ENCODE data around the gene CEBPA. TPM values are rescaled to one million over a fixed set of nuclear protein-coding genes. Genes with fewer than 3 reads are reported as not detected.

The CEBPA gene
- total and polyA plus RNA-seq, 4 donors = 32.9 to 112 (median 82.7) TPM

GRCh38 chr19:33293255-33294057 lies 8.9 kb downstream of the CEBPA start:
- Histone ChIP-seq H3K9me3 (ENCODE audit: control insufficient read depth in 4 of 4, low read length in 3 of 4) (no peaks in the 10 kb centered on the region), H3K36me3 (ENCODE audit: control insufficient read depth in 4 of 4, insufficient read depth in 3 of 4, low read depth in 1 of 4, low read length in 3 of 4) (no peaks in the 10 kb centered on the region), H3K9ac (ENCODE audit: low read depth in 1 of 2, low read length in 2 of 2) (peak overlapping the region; percentile 64 to 93), H3K27ac (ENCODE audit: low read depth in 1 of 2, low read length in 2 of 2) (peak overlapping the region; percentile 96 to 97), H3K4me1 (ENCODE audit: control insufficient read depth in 4 of 4, insufficient read depth in 4 of 4, low read length in 3 of 4) (peaks cover 17 to 59% (median 41%) of the 10 kb centered on the region in 4 donors), H3K27me3 (ENCODE audit: control insufficient read depth in 4 of 4, insufficient read depth in 4 of 4, low read length in 3 of 4) (no peaks in the 10 kb centered on the region), H3K4me3 (ENCODE audit: low read depth in 1 of 3, low read length in 3 of 3) (peak overlapping the region in 1 of 3 donors; percentile 12)
- 14% methylated on average over 22 of the region's 22 CpGs for WGBS
- DNase-seq (ENCODE audit: low spot score) = no peak
- TF ChIP-seq HNF4A (conservative IDR thresholded peaks at IDR 0.05) (peak; percentile 60 to 80), CTCF (IDR thresholded peaks at IDR 0.05; ENCODE audit: low read depth, low read length, missing input control) (no peak), FOXA1 (IDR thresholded peaks at IDR 0.05) (no peak), ZBTB33 (IDR thresholded peaks at IDR 0.05) (peak; percentile 31), RXRA (IDR thresholded peaks at IDR 0.05) (peak; percentile 80 to 84), YY1 (IDR thresholded peaks at IDR 0.05) (peak; percentile 61), HNF4G (IDR thresholded peaks at IDR 0.05) (peak; percentile 20), EGR1 (IDR thresholded peaks at IDR 0.05; ENCODE audit: low read depth in 2 of 2) (peak in 1 of 2 donors; percentile 9), NR2F2 (IDR thresholded peaks at IDR 0.05) (peak; percentile 71), JUND (IDR thresholded peaks at IDR 0.05) (peak in 1 of 2 donors; percentile 60), TAF1 (conservative IDR thresholded peaks at IDR 0.05) (no peak), GABPA (IDR thresholded peaks at IDR 0.05 in 1 of 2, conservative IDR thresholded peaks at IDR 0.05 in 1 of 2) (no peak), RAD21 (IDR thresholded peaks at IDR 0.05) (peak in 1 of 2 donors; percentile 62), FOXA2 (IDR thresholded peaks at IDR 0.05) (no peak), SP1 (IDR thresholded peaks at IDR 0.05) (peak; percentile 69)
- TF ChIP-seq, protein P1, sequence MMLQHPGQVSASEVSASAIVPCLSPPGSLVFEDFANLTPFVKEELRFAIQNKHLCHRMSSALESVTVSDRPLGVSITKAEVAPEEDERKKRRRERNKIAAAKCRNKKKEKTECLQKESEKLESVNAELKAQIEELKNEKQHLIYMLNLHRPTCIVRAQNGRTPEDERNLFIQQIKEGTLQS (IDR thresholded peaks at IDR 0.05) = peak; percentile 26
- TF ChIP-seq, protein P2, sequence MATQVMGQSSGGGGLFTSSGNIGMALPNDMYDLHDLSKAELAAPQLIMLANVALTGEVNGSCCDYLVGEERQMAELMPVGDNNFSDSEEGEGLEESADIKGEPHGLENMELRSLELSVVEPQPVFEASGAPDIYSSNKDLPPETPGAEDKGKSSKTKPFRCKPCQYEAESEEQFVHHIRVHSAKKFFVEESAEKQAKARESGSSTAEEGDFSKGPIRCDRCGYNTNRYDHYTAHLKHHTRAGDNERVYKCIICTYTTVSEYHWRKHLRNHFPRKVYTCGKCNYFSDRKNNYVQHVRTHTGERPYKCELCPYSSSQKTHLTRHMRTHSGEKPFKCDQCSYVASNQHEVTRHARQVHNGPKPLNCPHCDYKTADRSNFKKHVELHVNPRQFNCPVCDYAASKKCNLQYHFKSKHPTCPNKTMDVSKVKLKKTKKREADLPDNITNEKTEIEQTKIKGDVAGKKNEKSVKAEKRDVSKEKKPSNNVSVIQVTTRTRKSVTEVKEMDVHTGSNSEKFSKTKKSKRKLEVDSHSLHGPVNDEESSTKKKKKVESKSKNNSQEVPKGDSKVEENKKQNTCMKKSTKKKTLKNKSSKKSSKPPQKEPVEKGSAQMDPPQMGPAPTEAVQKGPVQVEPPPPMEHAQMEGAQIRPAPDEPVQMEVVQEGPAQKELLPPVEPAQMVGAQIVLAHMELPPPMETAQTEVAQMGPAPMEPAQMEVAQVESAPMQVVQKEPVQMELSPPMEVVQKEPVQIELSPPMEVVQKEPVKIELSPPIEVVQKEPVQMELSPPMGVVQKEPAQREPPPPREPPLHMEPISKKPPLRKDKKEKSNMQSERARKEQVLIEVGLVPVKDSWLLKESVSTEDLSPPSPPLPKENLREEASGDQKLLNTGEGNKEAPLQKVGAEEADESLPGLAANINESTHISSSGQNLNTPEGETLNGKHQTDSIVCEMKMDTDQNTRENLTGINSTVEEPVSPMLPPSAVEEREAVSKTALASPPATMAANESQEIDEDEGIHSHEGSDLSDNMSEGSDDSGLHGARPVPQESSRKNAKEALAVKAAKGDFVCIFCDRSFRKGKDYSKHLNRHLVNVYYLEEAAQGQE (IDR thresholded peaks at IDR 0.05) = no peak
- TF ChIP-seq, protein P3, sequence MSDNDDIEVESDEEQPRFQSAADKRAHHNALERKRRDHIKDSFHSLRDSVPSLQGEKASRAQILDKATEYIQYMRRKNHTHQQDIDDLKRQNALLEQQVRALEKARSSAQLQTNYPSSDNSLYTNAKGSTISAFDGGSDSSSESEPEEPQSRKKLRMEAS (IDR thresholded peaks at IDR 0.05) = no peak

All from liver (tissue), 9 donors.